HG02798 (cell line): ENCODE results near the gene GATA2.

Source experiments
- ATAC-seq: cut with Tn5 transposase; IDR thresholded peaks from one replicate; pipeline ENCODE4 v1.9.1; 2021; ENCODE audit warnings: mild to moderate bottlenecking; ENCODE audit not compliant: unreplicated experiment, poor library complexity

Gene GATA2

DNA sequence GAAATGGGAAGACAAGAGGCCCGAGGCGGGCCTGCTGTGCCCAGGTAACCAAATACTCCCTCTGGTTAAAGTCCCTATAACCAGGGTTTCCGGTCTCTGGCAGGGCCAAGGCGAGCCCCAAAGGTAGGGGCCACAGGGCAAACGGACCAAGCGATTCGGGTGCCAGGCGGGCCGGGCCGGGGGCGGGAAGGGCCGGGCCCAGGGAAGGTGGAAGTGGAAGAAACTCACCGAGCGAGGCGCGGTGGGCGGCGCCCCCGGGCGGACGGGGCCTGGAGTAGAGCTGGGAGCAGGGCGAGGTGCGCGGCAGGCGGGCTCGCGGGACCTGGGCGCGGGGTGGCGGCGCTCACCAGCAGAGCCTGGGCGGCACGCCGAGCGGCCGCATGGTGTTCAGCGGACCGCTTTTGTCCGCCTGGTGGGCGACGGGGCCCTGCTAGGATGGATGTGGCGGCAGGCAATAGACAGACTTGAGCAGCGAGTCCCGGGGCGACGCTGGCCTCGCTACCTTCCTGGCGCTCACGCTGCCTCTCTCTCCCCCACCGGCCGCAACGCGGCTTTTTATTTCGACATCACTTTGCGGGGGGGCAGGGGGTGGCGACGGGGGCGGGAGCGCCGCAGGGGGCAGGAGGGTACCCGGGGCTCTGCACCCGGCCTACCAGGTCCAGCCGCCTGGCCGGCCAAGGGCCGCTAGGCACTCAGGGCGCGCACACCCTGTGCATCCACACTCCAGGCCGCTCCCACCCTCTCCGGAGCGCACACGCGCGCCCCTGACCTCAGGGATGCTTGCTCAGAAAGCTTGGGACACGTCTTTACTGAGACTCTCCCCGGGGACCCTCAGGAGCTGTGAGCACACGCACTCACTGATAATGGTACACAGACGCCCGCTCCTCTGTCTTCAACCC, at the start of gene GATA2:
TSS of gene GATA2 (minus strand) at position 531 of the 899 bp plus-strand sequence. CDS start 6,170 bp downstream, outside the sequence.
- no peak for ATAC-seq

DNA sequence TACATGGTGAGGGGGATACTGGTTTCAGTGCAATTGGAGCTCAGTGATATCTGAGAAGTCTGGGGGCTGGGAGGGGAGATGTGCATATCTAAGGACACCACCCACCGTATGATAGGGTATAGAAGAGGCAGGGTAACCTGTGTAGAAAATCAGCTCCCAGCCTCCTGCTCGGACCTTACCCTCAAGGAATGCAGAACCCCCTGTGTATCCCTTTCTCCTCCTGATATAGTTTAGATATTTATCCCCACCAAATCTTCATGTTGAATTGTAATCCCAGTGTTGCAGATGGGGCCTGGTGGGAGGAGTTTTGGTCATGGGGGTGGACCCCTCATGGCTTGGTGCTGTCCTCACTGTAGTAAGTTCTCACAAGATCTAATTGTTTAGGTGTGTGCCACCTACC, 48.2 kb upstream of the GATA2 start:
- ATAC-seq: no peak

DNA sequence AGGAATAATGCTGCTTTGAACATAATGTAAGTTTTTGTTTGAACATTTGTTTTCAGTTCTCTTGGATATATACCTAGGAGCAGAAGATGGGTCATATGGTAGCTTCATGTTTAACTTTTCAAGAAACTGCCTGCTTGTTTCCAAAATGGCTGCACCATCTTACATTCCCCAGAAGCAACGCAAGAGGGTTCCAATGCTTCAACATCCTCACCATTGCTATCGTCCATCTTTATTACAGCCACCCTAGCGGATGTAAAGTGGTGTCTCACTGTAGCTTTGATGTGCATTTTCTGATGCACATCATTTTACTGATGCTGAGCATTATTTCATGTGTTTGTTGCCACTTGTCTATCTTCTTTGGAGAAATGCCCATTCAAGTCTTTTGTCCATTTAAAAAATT, 46.4 kb upstream of the GATA2 start:
- no peak for ATAC-seq

DNA sequence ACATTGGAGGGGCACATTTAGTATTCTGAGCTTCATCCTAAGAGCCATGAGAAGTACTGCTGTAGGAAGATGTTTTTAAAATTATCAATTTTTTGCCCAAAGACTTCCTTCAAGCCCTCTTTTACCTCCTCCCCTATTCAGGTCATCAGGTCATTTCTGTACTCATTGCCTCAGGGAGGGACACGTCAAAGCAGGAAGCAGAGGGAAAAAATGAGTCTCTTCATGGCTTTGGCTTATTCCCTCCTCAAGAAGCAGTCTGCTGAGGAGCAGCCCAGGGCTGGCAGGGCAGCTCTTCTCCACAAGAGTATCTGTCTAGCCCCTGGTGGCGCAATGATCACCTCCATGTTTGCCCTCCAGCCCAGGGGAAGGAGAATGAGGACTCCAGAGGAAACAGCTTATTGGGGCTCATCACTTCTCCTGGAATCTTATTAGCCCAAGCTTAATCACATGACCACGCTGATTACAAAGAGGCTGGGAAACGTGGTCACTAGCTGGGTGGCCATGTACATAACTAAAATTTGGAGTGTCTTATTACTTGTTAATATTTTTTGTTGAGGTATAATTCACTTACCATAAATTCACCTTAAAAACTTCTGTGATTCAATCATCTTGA, 44.2 kb upstream of the GATA2 start:
- no peak for ATAC-seq

DNA sequence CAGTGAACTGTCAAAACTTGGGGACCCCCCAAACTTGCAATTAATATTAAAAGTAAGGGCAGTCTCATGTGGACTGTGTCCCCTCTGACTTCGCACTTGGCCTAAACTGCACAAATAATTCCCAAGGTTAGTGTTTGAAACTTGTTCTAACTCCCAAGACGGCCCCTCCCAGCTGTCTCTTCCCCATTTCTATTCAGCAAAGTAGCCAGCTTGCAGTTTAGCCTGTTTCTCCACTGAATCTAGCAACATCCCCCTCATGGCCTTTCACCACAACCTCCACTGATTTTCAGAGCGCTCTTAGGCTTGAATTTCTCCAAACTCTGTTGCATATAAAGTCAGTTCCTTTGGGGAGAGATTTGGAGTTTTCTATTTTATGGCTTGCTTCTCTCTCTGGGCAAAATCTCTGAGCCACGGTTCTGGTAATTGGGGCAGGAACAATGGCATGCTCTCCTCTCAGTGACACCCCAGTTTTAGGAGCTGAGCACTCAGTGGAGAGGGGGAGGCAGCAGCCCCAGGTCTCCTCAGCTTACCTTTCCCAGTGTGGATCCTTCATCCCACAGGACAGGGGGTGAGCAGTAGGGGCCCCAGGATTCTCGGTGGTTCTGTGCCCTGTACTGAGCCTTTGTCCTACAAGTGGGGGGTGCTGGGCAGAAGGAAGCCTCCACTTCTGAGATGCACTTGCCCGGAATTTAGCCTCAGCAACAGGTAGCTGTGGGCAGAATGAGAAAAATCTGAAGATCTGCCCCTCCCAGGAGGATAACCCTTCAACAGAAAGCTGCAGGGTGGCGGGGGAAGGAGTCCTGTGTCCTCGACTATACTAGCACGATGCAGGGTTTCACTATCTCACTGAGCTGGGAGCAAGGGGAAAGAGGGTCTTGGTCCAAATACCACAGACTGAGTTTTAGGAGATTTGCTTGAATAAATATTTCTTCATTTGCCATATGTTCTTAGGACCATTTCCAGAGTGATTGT, 39.3 kb upstream of the GATA2 start:
- ATAC-seq: no peak

DNA sequence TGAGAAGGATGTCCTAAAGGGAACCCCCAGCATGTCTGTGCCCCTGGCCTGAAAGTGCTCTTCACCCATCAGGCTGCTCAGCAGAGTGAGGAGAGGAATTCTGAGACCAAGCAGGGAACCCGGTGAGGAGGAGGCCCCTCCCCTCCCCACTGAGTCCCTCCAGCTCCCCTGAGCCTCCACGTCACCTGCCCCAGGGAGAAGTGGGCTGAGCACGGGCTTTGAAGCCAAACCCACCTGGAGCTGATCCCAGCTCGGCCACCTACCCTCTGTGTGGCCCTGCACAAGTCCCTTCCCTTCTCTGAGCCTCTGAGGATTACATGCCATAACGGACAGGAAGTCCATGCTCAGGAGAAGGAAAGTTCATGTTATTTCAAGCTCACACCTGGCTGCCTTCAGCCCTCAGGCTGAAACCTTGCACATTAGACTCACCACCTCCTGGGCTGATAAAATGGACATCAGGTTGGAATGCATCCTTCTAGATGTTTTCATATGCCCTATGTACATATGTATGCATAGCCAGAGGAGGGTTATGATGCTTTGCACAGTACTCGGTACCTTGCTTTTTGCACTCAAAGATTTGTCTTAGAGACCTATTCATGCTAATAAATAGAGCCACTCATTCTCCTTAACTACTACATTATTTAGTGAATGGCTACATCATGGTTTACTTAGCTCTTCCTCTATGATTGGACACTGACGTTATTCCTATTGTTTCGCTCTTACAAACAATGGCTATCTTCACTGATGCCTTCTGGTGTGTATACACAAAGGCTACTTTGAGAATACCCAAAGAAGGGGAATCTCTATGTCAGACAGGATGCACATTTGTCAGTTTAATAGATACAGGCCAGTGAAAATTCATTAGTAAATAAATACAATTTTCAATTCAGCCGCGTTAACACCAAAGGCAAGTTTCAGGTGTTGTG, 31.6 kb upstream of the GATA2 start:
- ATAC-seq: no peak

DNA sequence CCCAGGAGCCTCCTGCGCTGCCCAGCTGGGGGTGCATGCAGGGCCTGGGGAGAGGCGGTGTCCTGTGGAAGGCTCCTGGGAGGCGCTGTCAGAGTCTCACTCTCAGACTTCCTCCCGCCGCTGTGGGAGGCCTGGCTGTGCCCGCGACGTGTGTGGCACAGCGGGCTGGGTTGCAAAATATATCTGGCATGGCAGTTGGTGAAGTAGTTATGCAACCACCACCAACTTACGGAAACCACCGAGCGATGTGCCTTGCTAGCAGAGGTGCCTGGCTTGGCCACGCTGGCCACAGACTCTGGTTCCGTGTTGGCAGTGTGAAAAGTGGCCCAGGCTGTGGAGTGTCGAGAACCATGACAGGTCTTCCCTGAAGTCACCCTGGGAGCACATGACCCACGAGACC, 30.6 kb upstream of the GATA2 start:
- ATAC-seq: no peak

DNA sequence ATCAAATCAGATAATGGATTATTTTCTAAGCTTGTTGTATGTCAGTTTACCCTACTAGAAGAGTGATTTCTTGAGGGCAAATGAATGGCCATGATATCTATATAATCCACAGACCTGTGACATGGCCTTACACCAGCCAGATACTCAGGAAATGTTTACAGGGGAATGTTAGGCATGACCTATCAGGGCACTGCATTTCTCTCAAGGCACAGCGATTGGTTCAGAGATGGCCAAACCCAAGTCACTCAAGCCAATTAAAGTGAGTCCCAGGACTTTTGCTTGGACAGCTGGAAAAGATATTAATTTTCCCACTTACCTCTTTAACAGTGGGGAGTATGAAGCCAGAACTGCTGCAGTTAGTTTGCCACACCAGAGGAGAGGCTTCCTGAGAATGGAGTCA, 28.7 kb upstream of the GATA2 start:
- ATAC-seq: no peak

DNA sequence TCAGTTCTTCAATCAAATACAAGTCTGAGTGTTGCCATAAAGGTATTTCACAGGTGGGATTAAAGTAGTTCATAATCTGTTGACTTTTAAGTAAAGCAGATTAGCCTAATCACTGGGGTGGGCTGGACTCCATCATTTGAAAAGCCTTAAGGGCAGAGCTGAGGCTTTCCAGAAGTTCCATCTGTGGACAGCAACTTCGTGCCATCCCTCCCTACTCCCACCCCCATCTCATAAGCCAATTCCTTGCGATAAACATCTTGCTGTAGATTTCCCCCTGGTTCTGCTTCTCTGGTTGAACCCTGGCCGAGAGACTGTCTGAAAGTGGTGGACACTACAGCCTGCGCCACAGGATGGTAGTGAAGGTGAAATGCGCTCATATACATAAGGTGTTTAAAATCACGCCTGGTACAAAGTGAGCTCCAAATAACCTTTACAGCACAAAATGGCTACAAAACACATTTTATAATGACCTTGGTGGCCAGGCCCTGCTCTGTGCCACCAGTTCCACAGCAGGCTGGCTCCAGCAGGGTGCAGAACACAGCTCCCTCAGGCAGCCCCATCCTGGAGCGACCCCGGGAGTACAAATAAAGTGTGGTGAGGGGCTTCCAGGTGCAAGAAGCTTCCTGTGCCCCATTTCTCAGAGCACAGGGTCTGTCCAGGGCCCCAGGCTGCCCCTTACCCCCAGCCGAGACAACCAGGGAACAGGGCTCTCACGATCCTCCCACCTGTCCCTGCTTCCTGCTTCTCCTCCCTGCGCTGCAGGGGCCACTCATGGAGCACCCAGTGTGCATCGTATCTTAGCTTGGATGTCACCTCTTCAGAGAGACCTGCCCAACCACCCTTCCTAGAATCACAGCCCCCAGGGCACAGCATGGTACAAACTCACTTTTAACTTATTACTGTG, 25.8 kb upstream of the GATA2 start:
- ATAC-seq: no peak

DNA sequence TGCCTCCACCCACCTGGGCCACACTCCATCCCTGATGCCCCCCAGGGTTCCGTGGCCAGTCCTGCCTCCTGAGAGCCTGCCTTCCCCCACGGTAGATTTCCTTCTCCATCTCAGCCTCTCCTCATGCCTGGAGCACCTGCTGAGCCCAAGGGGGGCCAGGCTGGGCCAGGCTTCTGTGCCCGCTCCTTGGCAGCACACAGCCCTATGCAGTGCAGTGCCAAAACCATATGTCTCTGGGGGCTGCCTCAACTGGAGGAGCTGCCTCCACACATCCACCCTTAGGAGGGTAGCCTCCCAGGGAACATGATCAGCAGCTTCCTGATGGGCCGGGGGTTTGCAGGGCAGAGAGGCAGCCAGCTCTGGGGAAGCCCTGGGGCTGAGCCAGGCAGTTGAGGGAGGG, 24.6 kb upstream of the GATA2 start:
- ATAC-seq: no peak

DNA sequence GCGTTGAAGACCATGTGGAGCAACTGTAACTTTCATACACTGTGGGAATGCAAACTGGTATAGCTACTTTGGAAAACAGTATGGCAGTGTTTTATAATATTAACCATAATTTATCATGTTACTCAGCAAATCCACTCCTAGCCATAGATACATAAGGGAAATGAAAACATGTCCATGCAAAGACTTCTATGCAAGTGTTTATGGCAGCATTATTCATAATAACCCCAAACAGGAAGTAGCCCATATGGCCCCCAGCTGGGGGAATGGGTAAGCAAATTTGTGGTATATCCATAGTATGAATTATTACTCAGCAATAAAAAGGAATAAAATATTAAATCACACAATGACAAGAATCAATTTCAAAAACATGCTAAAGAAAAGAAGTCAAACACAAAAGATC, 23.0 kb upstream of the GATA2 start:
- ATAC-seq: no peak

DNA sequence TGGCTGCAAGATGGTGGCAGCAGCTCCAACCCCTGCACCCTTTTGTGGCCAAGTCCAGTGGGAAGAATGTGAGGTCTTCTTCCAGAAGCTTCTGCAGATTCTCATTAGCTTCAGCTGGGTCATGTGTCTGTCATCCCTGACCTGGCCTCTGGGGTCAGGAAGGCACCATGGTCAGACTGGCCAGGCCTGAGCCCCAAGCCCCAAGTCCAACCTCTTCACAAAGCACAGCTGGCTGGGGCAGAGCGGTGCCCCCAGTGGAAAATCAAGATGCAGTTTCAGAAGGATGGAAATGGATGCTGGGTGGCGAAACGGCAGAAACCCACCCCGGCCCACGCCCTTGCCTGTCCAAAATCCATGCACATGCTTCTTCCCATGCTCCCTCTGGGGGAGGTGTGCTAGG, 15.9 kb upstream of the GATA2 start:
- ATAC-seq: no peak

DNA sequence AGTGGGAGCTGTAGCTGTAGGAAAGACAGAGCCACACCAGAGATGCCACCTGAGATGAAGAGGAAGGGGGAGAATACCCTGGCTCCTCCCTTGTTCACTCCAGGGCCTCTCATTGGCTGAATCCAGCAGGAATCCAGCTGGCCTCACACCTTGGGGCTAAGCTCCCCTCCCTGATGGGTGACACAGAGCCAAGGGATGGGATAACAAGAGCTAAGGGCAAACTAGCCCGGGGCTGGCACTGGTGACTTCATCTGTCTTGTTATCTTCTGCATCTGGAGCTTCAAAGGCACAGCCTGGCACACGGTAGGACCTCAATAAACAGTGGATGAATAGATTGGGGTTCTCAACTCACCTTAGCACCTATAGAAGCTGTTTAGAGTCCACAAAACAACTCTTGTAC, 13.8 kb upstream of the GATA2 start:
- no peak for ATAC-seq

DNA sequence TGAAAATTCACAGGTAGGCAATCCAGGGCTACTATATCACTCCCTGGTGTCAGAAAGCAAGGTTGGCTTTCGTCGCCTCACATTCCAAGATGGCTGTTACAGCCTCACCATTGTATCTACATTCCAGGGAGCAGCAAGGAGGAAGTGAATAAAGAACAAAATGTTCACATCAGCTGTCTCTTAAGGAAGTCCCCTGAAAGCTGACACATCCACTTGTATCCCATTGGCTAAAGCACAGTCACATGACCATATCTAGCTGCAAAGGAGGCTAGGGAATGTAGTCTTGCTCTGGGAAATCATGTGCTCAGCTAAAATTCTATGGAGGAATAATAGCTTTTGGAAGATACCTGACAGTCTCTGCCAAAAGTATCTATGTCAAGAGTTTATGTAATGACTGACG, 12.8 kb upstream of the GATA2 start:
- no peak for ATAC-seq

DNA sequence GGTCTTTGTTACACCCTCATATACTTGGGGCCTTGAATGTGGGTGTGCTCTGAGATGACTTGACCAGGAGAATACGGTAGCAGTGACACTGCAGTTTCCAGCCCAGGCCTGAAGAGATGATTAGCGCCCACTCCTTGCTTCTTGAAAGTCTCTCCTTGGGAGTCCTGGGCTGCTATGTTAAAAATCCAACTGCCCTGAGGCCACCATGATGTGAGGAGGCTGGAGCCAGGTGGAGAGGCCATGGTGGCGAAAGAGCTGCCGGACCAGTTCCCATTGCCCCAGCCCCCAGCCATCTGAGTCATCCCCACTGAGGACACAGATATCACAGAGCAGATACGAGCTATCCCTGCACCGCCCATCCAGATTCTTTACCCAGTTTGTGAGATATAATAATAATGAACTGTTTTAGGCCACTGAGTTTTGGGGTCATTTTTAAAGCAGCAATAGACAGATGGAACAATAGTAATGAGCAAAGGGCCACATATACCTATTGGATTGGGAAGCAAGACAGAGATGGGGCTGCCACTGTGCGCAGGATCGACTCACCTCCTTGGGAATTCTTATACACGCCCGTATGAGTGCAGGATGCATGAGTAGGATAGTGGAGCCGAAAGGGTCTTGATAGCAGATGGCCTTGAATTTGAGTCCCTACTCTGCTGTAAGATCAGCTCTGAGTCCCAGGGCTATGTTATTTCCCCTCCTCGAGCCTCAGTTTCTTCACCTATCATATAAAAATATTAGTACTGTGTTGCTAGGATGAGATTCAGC, 12.1 kb upstream of the GATA2 start:
- ATAC-seq: no peak

DNA sequence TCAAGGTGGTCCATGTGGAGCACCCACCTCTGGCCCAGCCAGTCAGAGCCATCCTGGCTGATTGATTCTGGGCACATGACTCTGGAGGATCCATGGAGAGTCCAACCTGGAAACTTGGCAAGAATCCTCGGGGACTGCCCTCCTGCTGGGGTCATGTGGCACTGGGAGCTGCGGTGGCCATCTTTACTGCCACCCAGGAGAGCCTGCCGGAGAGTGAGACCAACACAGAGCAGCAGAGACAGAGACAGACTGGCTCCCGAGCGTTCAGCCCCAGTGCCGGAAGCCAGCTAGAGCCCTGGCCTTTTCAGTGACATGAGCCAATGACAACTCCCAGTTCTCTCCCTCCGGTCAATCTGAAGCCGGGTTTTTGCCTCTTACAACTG, 11.5 kb upstream of the GATA2 start:
- no peak for ATAC-seq

DNA sequence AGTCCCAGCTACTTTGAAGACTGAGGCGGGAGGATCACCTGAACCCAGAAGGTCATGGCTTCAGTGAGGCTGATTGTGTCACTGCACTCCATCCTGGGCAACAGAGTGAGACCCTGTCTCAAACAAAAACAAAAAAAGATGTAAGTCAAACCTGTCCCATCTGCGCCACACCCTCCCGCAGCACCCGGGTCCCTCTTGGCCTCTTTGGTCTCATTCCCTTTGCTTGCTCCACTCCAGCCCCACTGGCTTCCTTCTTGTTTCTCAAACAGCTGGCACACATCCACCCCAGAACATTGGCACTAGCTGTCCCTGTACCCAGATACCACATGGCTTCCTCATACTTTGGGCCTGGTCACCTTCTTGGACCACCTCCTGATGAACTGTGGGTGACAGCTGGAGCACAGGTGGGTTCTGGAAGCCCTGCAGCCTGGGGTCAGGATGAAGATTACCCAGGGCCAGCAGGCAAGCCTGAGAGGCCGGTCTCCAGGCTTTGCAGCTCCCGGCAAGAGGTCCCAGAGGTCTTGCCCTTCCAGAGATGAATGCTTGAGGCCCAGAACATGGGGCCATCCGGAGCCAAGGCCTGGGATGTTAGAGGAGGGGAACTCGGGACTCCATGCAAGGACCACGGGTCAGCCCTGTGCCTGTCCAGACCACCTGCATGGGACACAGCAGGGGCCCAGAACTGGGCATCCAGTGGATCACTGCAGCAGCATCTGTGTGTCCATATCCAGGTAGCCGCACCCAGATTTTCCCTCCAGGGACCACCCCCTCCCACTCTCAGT, 10.9 kb upstream of the GATA2 start:
- no peak for ATAC-seq
